K562 (cell line): ENCODE measurements around the gene SLC1A2.

ENCODE experiments used
- ATF1 ChIP-seq, 2 experiments: fragments of 450-650 bp in 1 of 2; IDR thresholded peaks; 2 replicates each; pipeline ENCODE4 v1.6.1; 2016; ENCODE audit warnings: missing compliant biosample characterization in 1 of 2, missing genetic modification characterization in 1 of 2
- CEBPB ChIP-seq: fragments of 450-650 bp; IDR thresholded peaks from 2 replicates; pipeline ENCODE4 v1.6.1; 2016; ENCODE audit warnings: missing genetic modification characterization, missing compliant biosample characterization
- CTCF ChIP-seq, 3 experiments: IDR thresholded peaks in 2 of 3; conservative IDR thresholded peaks in 1 of 3; 2 replicates each; pipeline ENCODE4 v1.5.1; 2011 to 2012; ENCODE audit warnings: low read length in 3 of 3, mild to moderate bottlenecking in 3 of 3, control low read depth in 2 of 3, improper control_type of control experiment in 1 of 3, inconsistent platforms in 1 of 3, low read depth in 1 of 3, mixed read lengths in 1 of 3, moderate library complexity in 1 of 3; ENCODE audit not compliant: insufficient read depth in 2 of 3
- GABPB1 ChIP-seq: sonication (generic); formaldehyde crosslinking; IDR thresholded peaks from 2 replicates; pipeline ENCODE4 v1.8.0; 2022; ENCODE audit warnings: mild to moderate bottlenecking, missing genetic modification reagents
- POLR2A ChIP-seq: fragments of 450-650 bp; conservative IDR thresholded peaks from 2 replicates; pipeline ENCODE4 v1.6.1; 2016
- RCOR1 ChIP-seq, 2 experiments: IDR thresholded peaks; 2 replicates each; pipeline ENCODE4 v1.6.1; 2012; ENCODE audit warnings: low read depth in 2 of 2, low read length in 2 of 2, borderline replicate concordance in 1 of 2, improper control_type of control experiment in 1 of 2
- SIRT6 ChIP-seq: IDR thresholded peaks from one replicate; pipeline ENCODE4 v1.6.1; 2012; ENCODE audit warnings: low read depth, mild to moderate bottlenecking, control low read depth, inconsistent platforms, low read length, moderate library complexity
- SNRNP70 ChIP-seq: fragments of 200-400 bp; formaldehyde crosslinking; optimal IDR thresholded peaks from 2 replicates; pipeline ENCODE3; 2017; ENCODE audit warnings: low read depth, low read length
- ZBTB7A ChIP-seq: IDR thresholded peaks from 2 replicates; pipeline ENCODE4 v1.6.1; 2011; ENCODE audit warnings: low read depth, mild to moderate bottlenecking, low read length, moderate library complexity, borderline replicate concordance; ENCODE audit not compliant: control insufficient read depth
- ZFPM2 ChIP-seq: fragments of 250-450 bp; sonication (Bioruptor Pico); IDR thresholded peaks from 2 replicates; pipeline ENCODE4 v1.5.1; 2022; ENCODE audit warnings: mild to moderate bottlenecking
- TF ChIP-seq, protein P1 (sequence below): fragments of 150-350 bp; IDR thresholded peaks from 2 replicates; pipeline ENCODE4 v1.6.1; 2014; ENCODE audit warnings: low read depth, mild to moderate bottlenecking, low read length, borderline replicate concordance

DNA sequence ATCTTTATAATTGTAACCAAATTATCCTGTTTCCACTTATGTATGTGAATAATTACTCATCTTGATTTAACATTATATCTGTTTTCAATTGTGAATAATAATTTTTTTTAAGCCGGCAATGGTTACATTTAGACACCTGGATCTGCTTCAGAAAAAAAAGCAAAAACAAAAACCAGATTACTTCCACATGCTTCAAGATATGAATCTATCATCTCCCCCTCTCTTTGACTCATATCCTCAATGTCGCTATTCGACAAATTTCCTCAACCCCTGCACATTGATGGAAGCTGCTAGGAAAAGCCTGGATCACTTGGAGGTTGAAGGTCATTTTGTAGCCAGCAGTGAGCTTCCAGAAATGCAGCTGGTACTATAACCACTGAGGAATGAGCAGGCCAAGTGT, 42.7 kb downstream of the SLC1A2 start:
- TF ChIP-seq, protein P1, sequence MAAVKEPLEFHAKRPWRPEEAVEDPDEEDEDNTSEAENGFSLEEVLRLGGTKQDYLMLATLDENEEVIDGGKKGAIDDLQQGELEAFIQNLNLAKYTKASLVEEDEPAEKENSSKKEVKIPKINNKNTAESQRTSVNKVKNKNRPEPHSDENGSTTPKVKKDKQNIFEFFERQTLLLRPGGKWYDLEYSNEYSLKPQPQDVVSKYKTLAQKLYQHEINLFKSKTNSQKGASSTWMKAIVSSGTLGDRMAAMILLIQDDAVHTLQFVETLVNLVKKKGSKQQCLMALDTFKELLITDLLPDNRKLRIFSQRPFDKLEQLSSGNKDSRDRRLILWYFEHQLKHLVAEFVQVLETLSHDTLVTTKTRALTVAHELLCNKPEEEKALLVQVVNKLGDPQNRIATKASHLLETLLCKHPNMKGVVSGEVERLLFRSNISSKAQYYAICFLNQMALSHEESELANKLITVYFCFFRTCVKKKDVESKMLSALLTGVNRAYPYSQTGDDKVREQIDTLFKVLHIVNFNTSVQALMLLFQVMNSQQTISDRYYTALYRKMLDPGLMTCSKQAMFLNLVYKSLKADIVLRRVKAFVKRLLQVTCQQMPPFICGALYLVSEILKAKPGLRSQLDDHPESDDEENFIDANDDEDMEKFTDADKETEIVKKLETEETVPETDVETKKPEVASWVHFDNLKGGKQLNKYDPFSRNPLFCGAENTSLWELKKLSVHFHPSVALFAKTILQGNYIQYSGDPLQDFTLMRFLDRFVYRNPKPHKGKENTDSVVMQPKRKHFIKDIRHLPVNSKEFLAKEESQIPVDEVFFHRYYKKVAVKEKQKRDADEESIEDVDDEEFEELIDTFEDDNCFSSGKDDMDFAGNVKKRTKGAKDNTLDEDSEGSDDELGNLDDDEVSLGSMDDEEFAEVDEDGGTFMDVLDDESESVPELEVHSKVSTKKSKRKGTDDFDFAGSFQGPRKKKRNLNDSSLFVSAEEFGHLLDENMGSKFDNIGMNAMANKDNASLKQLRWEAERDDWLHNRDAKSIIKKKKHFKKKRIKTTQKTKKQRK = no peak
- TF ChIP-seq SNRNP70 (no peak), CTCF (IDR thresholded peaks at IDR 0.05 in 2 of 3, conservative IDR thresholded peaks at IDR 0.05 in 1 of 3; ENCODE audit: insufficient read depth in 2 of 3, low read depth in 1 of 3, low read length in 3 of 3) (no peak), ZFPM2 (CRISPR knock-in tag) (no peak), ZBTB7A (no peak), CEBPB (tag) (no peak), ATF1 (CRISPR knock-in tag; IDR thresholded peaks at IDR 0.05) (no peak), ATF1 (tag; IDR thresholded peaks at IDR 0.05) (no peak), GABPB1 (CRISPR knock-in tag) (no peak), POLR2A (no peak), RCOR1 (IDR thresholded peaks at IDR 0.05; ENCODE audit: borderline replicate concordance in 1 of 2, low read depth in 2 of 2, low read length in 2 of 2) (no peak), SIRT6 (no peak)
